HG03354 (cell line): ENCODE results near the gene ATXN2.
"Not testable (repeated sequence)": the region's sequence is repeated elsewhere in the genome, so short reads cannot be mapped to it uniquely, and the experiment has no call there.

Source experiments
- ATAC-seq: cut with Tn5 transposase; IDR thresholded peaks from one replicate; pipeline ENCODE4 v1.9.1; 2021; ENCODE audit warnings: mild to moderate bottlenecking; ENCODE audit not compliant: unreplicated experiment, poor library complexity, severe bottlenecking

The ATXN2 gene

GRCh38 chr12:111521801-111522200 is 77.3 kb downstream of the ATXN2 start:
- no peak for ATAC-seq

DNA sequence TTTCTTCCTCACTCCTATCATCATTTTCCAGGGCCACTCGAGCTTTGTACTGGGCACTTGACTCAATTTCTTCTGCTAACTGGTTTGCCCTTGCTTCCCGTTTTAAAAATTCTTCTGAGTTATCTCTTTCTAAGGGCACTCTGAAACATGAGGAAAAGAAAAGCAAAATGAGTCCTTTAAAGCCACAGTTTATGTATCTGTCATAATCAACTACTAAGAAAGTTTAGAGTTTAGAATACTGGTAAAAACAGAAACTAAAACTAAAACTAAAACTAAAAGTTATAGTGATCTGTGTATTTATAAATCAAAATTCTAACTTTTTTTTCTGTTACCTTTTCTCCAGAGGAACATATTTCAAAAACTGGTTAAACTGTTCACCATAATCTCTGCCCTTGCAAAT is 79.2 kb downstream of the ATXN2 start:
- ATAC-seq, result no peak

GRCh38 chr12:111519083-111519482 is 80.0 kb downstream of the ATXN2 start:
- no peak for ATAC-seq

DNA sequence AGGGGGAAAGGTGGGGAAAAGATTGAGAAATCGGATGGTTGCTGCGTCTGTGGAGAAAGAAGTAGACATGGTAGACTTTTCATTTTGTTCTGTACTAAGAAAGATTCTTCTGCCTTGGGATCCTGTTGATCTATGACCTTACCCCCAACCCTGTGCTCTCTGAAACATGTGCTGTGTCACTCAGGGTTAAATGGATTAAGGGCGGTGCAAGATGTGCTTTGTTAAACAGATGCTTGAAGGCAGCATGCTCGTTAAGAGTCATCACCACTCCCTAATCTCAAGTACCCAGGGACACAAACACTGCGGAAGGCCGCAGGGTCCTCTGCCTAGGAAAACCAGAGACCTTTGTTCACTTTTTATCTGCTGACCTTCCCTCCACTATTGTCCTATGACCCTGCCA is 91.4 kb downstream of the ATXN2 start:
- ATAC-seq, result not testable (repeated sequence)

DNA sequence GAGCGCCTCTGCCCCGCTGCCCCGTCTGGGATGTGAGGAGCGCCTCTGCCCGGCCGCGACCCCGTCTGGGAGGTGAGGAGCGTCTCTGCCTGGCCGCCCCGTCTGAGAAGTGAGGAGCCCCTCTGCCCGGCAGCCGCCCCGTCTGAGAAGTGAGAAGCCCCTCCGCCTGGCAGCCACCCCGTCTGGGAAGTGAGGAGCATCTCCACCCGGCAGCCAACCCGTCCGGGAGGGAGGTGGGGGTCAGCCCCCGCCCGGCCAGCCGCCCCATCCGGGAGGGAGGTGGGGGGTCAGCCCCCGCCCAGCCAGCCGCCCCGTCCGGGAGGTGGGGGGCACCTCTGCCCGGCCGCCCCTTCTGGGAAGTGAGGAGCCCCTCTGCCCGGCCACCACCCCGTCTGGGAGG is 91.9 kb downstream of the ATXN2 start:
- ATAC-seq, result not testable (repeated sequence)

GRCh38 chr12:111506260-111506659 is 92.9 kb downstream of the ATXN2 start:
- no peak for ATAC-seq

- ATAC-seq, result no peak
Measured at GRCh38 chr12:111505601-111506036, 93.5 kb downstream of the ATXN2 start.

- no peak for ATAC-seq
Measured at GRCh38 chr12:111503116-111503515, 96.0 kb downstream of the ATXN2 start.

- ATAC-seq, result no peak
Measured at GRCh38 chr12:111494676-111495075, 104.4 kb downstream of the ATXN2 start.

DNA sequence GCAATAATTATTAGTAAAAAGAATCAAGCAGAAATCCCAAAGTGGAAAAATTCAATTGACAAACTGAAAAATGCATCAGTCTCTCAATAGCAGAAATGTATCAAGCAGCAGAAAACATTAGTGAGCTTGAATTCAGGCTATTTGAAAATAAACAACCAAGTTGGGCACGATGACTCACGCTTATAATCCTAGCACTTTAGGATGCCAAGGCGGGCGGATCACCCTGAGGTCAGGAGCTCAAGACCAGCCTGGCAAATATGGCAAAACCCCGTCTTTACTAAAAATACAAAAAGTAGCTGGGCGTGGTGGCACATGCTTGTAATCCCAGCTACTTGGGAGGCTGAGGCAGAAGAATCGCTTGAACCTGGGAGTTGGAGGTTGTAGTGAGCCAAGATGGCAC is 106.1 kb downstream of the ATXN2 start:
- not testable (repeated sequence) for ATAC-seq

- no peak for ATAC-seq
Measured at GRCh38 chr12:111488798-111489197, 110.3 kb downstream of the ATXN2 start.

DNA sequence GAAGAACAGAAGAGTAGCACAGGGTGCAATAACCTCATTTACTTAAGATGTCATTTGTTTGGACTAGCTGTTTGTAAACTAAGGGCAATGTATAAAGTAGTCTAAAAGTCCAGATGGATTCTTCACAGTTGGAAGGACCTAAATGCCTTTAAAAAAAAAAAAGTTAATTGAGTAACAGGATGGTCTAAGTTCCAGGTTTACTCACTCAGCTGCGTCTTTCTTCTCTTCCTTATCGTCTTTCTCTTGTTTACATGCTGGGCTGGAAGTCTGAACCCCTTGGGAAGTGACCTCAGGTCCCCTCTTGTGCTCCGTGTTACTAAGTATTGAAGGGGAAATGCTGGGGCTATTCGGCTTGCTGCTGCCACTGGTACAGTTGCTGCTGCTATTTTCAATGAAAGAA is 110.8 kb downstream of the ATXN2 start:
- ATAC-seq, result no peak

DNA sequence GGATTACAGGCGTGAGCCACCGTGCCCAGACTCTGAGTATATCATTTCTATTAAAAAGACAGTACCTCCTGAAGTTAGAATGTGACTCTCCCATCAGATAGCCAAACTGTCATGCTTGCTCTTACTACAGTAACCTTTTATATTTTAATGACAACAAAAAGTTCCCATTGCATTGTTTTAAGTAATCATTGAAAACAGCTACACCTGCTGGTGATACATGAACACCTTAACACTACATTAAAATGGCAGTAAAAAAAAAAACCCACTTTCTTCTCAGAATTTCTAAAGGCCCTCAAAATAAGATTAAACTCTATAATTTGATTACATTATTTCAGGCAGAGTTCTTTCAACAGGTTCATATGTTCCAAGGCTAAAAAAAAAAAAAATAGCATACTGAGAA is 116.7 kb downstream of the ATXN2 start:
- ATAC-seq, result no peak

DNA sequence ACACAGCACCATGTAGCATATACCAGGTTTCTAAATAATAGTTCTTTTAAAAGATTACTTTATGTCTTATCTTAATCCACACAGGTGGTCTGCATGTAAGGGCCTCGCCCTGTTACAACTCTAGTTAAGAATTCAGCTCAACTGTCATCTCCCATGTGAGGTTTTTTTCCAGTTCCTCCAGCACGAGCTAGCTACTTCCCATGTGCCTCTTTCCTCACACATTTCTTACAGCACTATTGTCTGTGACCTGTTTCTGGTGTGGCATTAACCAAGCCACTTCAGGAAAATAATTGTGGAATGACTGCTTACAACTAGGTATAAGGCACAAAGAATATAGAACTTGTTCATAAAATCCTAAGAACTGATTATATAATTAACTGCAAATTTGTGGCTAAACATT is 127.9 kb downstream of the ATXN2 start:
- ATAC-seq, result no peak

GRCh38 chr12:111469401-111469800 is 129.7 kb downstream of the ATXN2 start:
- ATAC-seq, result no peak

GRCh38 chr12:111467857-111468241 is 131.3 kb downstream of the ATXN2 start:
- ATAC-seq, result no peak

- ATAC-seq, result no peak
Measured at GRCh38 chr12:111467092-111467856, 131.8 kb downstream of the ATXN2 start.

DNA sequence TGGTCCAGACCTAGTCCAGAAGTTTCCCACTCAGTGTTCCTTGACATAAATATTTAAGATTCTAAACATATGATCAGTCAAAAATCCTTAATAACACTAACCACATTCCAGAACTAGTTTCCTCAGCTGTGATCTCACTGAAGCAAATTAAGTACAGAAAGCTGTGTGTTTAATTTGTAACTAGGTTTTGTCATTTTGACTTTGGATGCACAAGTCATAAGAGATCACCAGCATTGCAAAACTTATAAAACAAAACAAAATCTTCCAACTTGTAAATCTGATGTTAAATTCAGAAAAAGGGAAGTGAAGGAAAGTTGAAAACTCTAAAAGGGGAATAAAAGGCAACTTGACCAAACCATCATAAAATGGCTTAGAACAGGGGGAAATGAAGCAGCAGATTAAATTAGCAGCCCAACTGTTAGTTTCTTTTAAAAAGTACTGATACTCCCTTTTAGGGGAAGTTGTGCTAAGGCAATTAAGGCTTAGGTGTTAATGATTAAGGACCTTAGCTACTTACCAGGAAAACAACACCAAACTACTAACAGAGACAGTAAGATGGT is 136.8 kb downstream of the ATXN2 start:
- peak; percentile 73 for ATAC-seq

DNA sequence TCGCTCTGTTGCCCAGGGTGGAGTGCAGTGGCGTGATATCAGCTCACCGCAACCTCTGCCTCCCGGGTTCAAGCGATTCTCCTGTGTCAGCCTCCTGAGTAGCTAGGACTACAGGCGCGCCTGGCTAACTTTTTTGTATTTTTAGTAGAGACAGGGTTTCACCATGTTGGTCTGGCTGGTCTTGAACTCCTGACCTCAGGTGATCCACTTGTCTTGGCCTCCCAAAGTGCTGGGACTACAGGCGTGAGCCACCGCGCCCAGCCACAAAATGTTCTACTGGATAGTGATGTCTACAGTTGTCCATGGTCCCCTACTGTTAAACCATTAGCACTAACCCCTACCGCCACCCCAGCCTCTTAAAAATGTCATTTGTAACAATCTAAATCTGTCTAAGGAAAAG is 139.0 kb downstream of the ATXN2 start:
- not testable (repeated sequence) for ATAC-seq

DNA sequence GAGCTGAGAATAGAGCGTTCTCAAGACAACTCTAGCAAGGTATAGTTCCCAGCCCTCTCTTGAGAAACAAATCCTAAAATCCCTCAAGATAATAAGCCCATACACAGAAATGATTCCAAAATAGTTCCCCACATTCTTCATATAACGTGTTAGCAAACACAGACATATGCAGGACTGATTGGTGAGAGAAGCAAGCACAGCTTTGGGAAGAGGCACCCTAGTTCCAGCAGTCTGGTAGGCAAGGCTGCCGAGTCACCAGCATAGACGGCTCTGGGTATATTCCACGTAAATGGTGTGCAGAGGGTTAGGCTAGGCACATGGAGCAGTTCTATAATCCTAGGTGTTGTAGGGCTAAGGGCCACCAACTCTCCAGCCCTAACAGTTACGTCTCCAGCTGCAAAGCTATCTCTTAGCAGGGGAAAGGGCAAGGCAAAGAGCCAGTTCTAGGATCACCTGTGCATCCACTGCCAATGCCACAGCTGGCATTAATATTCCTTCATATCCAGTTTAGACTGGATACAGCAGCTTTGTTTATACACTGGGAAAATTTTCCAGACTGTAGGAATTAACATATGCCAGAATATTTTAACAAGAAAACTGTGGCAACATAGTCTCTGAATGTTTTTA is 140.5 kb downstream of the ATXN2 start:
- no peak for ATAC-seq

- ATAC-seq, result no peak
Measured at GRCh38 chr12:111457577-111457976, 141.5 kb downstream of the ATXN2 start.
